Measurements from ENCODE around the gene SPECC1L.
A peak's percentile ranks its signal among the peaks of the same experiment; 100 is the strongest.
"Not testable (repeated sequence)": the region's sequence is repeated elsewhere in the genome, so short reads cannot be mapped to it uniquely, and the experiment has no call there.

Gene SPECC1L

GRCh38 chr22:24287212-24287611 lies 16.6 kb downstream of the SPECC1L start:
- DNase-seq (ENCODE audit: low read depth in 2 of 2), result not testable (repeated sequence)

GRCh38 chr22:24287801-24288200 lies 17.2 kb downstream of the SPECC1L start:
- DNase-seq (ENCODE audit: low read depth in 2 of 2), result not testable (repeated sequence)

GRCh38 chr22:24289114-24289513 lies 18.5 kb downstream of the SPECC1L start:
- no peak for DNase-seq (ENCODE audit: low read depth in 2 of 2)

- DNase-seq (ENCODE audit: low read depth in 2 of 2), result no peak
These were observed 19.1 kb downstream of the SPECC1L start for GRCh38 chr22:24289741-24290163.

- no peak for DNase-seq (ENCODE audit: low read depth in 2 of 2)
These were observed 19.8 kb downstream of the SPECC1L start for GRCh38 chr22:24290459-24290858.

GRCh38 chr22:24291515-24292201 lies 21.0 kb downstream of the SPECC1L start:
- DNase-seq (ENCODE audit: low read depth in 2 of 2), result no peak

GRCh38 chr22:24292202-24292830 lies 21.7 kb downstream of the SPECC1L start:
- not testable (repeated sequence) for DNase-seq (ENCODE audit: low read depth in 2 of 2)

- not testable (repeated sequence) for DNase-seq (ENCODE audit: low read depth in 2 of 2)
These were observed 24.3 kb downstream of the SPECC1L start for GRCh38 chr22:24294913-24295312.

- not testable (repeated sequence) for DNase-seq (ENCODE audit: low read depth in 2 of 2)
These were observed 28.0 kb downstream of the SPECC1L start for GRCh38 chr22:24298497-24299155.

GRCh38 chr22:24300522-24300921 lies 29.9 kb downstream of the SPECC1L start:
- DNase-seq (ENCODE audit: low read depth in 2 of 2), result not testable (repeated sequence)

GRCh38 chr22:24302591-24302990 lies 32.0 kb downstream of the SPECC1L start:
- DNase-seq (ENCODE audit: low read depth in 2 of 2), result no peak

GRCh38 chr22:24303007-24303406 lies 32.4 kb downstream of the SPECC1L start:
- DNase-seq (ENCODE audit: low read depth in 2 of 2), result no peak

- no peak for DNase-seq (ENCODE audit: low read depth in 2 of 2)
These were observed 33.5 kb downstream of the SPECC1L start for GRCh38 chr22:24304062-24304675.

- peak in 1 of 2 donors; percentile 6 for DNase-seq (ENCODE audit: low read depth in 2 of 2)
These were observed 34.6 kb downstream of the SPECC1L start for GRCh38 chr22:24305260-24305692.

- DNase-seq (ENCODE audit: low read depth in 2 of 2), result no peak
These were observed 40.3 kb downstream of the SPECC1L start for GRCh38 chr22:24310969-24311368.

- no peak for DNase-seq (ENCODE audit: low read depth in 2 of 2)
These were observed 44.8 kb downstream of the SPECC1L start for GRCh38 chr22:24315367-24315966.

GRCh38 chr22:24316264-24316663 lies 45.6 kb downstream of the SPECC1L start:
- DNase-seq (ENCODE audit: low read depth in 2 of 2), result not testable (repeated sequence)

- DNase-seq (ENCODE audit: low read depth in 2 of 2), result not testable (repeated sequence)
These were observed 46.9 kb downstream of the SPECC1L start for GRCh38 chr22:24317511-24317910.

GRCh38 chr22:24319451-24319850 lies 48.8 kb downstream of the SPECC1L start:
- DNase-seq (ENCODE audit: low read depth in 2 of 2), result no peak

GRCh38 chr22:24321999-24322398 lies 51.4 kb downstream of the SPECC1L start:
- no peak for DNase-seq (ENCODE audit: low read depth in 2 of 2)

GRCh38 chr22:24322522-24322921 lies 51.9 kb downstream of the SPECC1L start:
- no peak for DNase-seq (ENCODE audit: low read depth in 2 of 2)

- no peak for DNase-seq (ENCODE audit: low read depth in 2 of 2)
These were observed 52.6 kb downstream of the SPECC1L start for GRCh38 chr22:24323233-24323632.
